Measurements from ENCODE around the gene ENO4.

Gene ENO4

DNA sequence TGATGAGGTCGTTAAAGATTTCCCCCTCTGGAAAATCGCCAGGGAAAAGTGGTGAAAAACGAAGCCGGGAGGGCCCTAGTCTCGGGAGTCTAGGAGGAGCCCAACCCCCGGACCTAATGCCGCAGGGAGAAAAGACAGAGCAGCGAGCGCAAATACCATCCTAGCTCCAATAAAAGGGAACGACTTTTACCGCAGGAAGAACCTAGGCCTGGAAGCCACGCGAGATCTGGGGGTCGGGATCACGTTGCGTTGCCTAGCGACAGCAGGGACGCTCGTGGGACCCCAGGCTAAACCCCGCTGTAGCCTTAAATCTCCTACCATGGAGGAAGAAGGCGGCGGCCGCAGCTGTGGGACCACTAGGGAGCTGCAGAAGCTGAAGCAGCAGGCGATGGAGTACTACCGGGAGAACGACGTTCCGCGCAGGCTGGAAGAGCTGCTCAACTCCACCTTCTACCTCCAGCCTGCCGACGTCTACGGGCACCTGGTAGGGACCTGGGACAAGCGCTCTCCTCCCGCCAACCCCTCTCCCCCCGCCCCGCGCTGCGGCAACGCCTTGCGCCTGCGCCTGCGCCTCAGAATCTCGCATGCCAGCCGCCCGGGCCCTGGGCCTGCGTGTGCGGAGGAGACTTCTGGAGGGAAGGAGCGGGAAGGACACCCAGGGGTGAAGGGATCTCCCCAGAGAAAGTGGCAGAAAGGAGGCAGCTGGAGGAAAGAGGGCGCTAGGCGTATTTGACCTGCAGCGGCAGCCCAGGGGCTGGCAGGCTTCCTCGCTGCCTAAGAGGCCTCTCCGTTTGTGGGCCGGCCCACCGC lies at the start of gene ENO4:
ENO4 (plus strand) TSS at position 252 of the 810 bp plus-strand sequence; CDS start at position 320, 68 bp downstream.
- peak; percentile 84 for DNase-seq (ENCODE audit: low spot score)

GRCh38 chr10:116800286-116800929 lies 48.9 kb upstream of the ENO4 start:
- DNase-seq (ENCODE audit: low spot score): no peak

DNA sequence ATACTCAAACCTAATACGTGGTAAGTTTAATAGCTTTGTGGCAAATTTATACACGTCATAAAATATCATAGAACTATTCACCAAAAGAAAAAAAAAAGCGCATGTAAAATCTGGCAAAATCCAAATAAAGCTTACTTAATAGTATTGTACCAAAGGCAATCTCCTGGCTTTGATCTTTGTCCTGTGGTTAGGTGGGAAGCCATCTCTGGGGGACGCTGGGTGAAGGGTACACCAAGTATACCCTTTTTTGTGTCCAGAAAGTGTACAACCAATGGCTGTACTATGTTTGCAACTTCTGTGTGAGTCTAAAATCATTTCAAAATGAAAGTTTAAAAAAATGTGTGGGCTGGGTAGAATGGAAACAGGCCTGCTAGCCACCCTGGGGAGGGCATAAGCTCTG lies 47.6 kb upstream of the ENO4 start:
- no peak for DNase-seq (ENCODE audit: low spot score)

DNA sequence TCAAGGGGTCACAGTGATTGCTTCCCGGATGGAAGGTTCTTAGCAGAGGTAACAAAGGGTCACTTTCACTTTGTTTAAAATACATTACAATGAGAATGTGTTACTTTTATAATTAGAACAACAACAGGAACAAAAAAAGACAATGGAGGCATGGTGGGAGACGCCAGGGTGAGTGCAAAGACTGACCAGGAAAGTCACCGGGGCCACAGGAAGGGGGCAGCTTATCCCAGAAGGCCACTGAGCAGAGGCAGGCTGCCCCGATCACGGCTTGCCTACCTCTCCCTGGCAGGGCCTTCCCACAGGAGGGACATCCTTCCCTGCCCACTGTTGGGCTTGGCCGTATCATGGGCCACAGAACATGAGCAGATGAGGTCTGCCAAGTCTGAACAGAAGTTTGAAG lies 46.8 kb upstream of the ENO4 start:
- no peak for DNase-seq (ENCODE audit: low spot score)

GRCh38 chr10:116802876-116803275 lies 46.4 kb upstream of the ENO4 start:
- no peak for DNase-seq (ENCODE audit: low spot score)

- DNase-seq (ENCODE audit: low spot score): no peak
These were observed 45.6 kb upstream of the ENO4 start for GRCh38 chr10:116803451-116804249.

DNA sequence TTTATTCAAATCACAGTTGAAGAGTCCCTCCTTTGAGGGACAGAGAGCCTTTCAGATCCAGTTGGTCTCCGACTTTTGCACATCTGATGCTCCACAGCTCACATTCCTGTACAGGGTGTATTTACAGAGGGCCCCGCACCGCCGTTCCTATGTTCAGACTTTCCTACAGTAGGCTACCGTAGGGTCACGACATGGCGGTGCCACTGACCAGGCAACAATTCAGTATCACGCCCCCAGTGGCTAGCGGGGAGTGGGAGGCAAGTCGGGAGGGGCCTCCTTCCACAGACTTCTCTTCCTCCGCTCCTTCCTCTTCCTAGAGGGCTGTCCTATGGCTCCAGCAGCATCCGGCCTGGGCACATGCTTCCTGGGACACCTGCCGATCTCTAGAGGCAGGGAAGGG lies 40.6 kb upstream of the ENO4 start:
- DNase-seq (ENCODE audit: low spot score): no peak

DNA sequence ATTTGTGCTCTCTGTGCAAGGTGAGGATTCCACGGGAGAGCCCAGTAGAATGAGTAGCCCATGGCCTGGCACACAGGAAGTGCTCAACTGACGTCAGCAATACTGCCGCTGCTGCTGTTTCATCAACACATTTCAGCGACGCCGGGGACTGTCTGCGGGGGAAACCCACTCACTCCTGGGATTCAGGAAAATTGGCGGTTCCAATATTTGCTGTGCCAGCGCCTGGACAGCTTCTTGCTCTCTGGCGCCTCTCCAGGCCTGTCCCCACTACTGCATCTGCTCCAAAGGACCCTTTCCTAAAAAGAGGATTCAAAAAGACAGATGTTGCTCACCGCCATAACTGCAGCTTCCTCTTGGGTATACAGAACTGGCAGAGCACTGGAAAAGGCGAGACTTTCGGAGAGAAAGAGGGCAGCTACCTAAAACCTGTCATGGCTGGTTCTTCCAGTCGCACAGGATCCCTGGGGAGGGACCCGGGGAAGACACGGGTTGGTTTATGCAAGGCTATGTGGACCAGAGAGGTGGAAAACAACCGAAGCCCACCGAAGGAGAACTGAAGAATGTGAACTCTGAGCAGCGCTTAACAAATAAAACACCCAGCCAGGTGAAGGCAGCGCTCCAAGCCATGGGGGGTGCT lies 39.7 kb upstream of the ENO4 start:
- no peak for DNase-seq (ENCODE audit: low spot score)

- DNase-seq (ENCODE audit: low spot score): no peak
These were observed 39.2 kb upstream of the ENO4 start for GRCh38 chr10:116810120-116810500.

- DNase-seq (ENCODE audit: low spot score): no peak
These were observed 38.4 kb upstream of the ENO4 start for GRCh38 chr10:116810895-116811294.

DNA sequence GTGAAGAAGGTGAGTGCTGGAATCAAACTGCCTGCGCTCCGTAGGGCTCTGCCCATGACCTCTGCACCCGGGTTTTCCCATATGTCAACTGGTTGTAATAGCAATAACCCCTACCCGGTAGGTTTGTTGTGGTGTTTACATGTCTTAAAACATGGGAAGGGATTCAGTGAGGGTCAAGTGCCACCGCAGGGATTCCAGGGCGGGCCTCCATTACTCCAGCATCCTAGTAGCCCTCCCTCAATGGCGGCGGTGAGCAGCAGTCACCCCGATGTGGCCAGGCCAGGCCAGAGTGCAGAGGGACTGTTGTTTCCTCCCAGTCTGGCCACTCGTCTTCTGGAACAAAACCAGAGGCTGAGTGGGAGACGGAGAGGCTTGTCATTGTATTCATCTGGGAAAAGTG lies 37.6 kb upstream of the ENO4 start:
- no peak for DNase-seq (ENCODE audit: low spot score)

DNA sequence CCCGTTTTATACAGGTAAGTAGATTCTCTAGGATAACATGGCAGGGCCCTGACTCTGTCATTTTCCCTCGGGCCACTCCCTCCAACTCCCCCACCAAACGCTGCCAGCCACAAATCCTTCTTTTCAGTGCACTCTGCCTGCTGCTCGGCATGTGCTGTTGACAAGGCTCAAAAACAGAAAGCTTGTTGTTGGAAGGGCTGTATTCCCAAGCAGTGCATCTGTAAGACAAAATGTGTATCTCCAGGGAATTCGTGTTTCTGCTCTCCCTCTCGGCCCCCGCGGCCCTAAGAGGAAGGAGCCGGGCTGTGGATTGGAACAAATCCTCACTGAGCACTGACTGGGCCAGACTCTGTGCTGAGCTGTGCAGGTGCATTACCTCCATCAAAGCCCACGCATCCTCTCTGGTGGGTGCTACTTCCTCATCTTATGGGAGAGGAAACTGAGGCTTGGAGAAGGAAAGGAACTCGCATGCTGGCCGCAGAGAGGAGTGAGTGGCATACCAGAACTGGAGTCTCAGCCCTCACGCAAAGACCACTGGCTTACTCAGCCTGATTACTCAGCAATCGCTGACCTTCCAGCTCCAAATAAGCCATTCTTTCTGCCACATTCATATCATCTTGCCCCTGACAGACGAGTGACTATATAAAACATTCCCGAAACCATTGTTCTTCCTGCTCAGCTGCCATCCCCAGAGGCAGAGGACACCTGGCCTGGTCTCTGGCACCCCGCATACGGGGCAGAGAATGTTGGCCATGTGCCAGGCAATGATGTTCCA lies 33.5 kb upstream of the ENO4 start:
- no peak for DNase-seq (ENCODE audit: low spot score)

DNA sequence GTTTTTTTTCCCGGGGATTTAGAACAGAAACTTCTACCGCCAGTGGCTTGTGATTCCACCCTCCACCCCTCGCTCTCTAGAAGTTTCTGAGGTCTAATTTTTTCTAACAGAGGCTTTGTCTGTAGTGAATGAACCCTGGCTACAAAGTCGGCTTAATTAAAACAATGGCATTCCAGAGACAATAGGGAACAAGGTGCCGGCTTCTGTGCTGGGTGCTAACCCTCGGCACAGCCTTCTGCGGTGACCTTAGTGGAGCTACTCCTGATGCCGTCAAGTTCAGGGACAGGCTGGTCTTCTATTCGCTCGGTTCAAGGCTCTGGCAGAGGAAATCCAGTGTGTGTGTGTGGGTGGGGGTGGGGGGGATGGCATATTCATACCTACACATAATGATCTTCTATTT lies 32.1 kb upstream of the ENO4 start:
- DNase-seq (ENCODE audit: low spot score): no peak

DNA sequence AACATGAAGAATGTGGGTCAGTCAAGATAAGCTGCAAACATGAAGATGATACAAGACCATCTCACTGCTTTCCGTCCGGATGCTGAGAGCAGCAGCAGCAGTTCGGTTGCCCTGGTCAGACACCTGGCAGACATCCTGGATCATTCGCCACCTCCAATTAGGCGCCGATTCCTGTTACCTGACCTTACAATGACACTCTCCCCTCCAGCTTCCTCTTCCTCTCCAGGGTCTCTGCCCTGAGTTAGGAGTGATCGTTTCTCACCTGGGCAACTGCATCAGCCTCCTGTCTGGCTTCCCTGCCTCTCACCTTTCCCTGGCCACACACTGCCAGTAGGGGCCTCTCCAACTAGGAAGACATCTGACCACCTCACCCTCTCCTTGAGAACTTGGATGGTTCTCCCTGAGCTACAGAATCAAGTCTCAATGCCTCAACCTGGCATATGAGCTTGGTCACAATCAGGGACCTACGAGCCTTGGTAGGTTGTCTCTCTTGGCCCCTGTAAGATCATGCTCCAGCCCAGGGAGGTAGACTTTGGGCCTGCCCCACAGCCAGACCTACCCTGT lies 31.4 kb upstream of the ENO4 start:
- no peak for DNase-seq (ENCODE audit: low spot score)

DNA sequence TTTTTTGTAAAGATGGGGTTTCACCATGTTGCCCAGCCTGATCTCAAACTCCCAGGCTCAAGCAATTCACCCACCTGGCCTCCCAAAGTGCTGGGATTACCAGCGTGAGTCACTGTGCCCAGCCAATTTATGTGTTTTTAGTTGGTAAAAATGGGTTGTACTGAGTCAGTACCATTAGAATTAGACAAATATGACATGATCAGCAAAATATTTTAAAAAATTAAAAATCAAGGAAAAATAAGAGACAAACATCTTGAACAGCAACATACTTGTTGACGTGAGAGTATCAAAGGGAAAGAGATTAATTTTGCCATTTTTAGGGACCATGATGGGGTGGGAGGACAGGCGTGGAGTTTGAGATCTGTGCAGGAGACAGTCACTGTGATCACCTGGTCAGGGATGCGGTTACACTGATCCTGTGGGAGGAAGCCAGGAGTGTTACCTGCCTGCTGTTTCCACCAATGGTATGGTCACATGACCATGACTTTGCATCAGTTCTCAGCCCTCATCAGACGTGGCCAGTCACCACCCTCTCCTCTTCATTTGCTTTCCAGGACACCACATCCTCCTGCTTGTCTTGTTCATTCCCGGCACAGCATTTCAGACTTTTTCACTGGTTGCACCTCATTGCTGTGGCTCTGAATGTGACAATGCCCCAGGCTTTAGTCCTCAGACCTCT lies 29.2 kb upstream of the ENO4 start:
- DNase-seq (ENCODE audit: low spot score): no peak

GRCh38 chr10:116825901-116826300 lies 23.4 kb upstream of the ENO4 start:
- DNase-seq (ENCODE audit: low spot score): no peak

DNA sequence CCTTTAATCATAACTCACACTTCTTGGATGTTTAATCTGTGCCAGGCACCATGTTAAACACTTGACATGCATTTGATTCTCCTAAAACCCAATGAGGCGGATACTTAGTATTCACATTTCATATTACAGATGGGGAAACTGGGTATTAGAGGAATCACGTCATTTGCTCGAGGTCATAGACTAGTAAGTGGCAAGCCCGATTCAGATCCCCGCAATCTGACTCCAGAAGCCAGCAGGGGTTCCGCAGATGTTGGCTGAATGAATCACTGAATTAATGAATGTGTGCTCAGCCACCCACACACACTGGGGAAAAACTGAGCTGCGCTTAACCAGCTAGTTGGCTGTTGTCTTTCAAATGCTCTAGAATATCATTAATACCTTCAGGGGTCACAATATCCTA lies 22.5 kb upstream of the ENO4 start:
- peak; percentile 31 for DNase-seq (ENCODE audit: low spot score)

GRCh38 chr10:116827214-116827671 lies 22.1 kb upstream of the ENO4 start:
- no peak for DNase-seq (ENCODE audit: low spot score)

DNA sequence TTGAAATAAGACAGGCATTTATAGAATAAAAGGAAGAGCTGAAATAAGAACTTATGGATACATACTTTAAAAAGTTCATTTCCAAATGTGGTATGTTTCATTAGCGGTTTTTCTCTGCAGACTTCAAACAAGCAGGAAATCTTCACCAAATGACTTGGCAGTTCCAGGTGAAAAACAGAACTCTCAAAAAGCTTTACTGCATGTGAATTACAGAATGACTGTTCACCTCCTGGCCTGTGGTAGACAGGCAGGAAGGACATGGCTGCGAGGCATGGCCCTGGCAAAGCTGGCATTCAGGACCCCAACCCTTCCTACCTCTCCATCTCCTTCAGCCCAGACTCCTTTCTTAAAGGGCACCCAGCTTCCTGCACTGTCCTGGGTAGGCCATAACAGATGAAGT lies 21.2 kb upstream of the ENO4 start:
- no peak for DNase-seq (ENCODE audit: low spot score)

GRCh38 chr10:116829711-116830110 lies 19.6 kb upstream of the ENO4 start:
- DNase-seq (ENCODE audit: low spot score): no peak

DNA sequence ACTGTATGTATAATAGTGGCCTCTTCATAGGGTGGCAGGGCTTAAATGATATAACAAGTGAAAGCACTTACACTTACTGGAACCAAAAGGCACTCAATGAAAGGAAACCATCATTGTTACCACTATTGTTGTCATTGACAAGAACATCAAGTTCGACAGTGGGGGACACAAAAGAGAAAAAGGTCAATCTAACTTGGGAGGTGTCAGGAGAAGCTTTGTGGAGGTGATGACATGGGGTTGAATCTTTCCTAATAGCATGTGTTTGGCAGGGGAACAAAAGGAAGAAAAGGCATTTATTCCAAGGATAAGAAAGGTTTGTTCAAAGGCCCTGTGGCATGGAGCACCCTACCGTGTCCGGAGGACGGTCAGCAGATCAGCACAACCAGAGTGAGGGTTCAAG lies 18.2 kb upstream of the ENO4 start:
- no peak for DNase-seq (ENCODE audit: low spot score)
